Stimulated activated memory B cell treated with anti-CD40 and anti-IgM and Interleukin-4, amounts not matched to agents 10 μg/mL and 1 μg/mL and 100 μg/mL, for 72 hours (primary cell): ENCODE data around the gene TEX264.

Experiments
- ATAC-seq: fragments of 150-1000 bp; cut with Tn5 transposase; 2 replicates; pipeline ENCODE4 v1.10.0; 2021
- H3K27ac Mint-ChIP-seq: one replicate; pipeline ENCODE4 v1.8.0; 2022; ENCODE audit warnings: mild to moderate bottlenecking, mixed read lengths
- H3K27me3 Mint-ChIP-seq: one replicate; pipeline ENCODE4 v1.8.0; 2022; ENCODE audit warnings: mixed read lengths
- H3K36me3 Mint-ChIP-seq: one replicate; pipeline ENCODE4 v1.8.0; 2022; ENCODE audit warnings: mixed read lengths
- H3K4me1 Mint-ChIP-seq: one replicate; pipeline ENCODE4 v1.8.0; 2022; ENCODE audit warnings: mixed read lengths
- H3K4me3 Mint-ChIP-seq: one replicate; pipeline ENCODE4 v1.8.0; 2022; ENCODE audit warnings: mild to moderate bottlenecking, moderate library complexity, mixed read lengths
- H3K9me3 Mint-ChIP-seq: one replicate; pipeline ENCODE4 v1.8.0; 2022; ENCODE audit warnings: mixed read lengths

TEX264 gene

GRCh38 chr3:51712511-51712931 is 41.5 kb downstream of the TEX264 start:
- H3K36me3 Mint-ChIP-seq: no peaks in the 10 kb centered on the region
- peaks cover 9% of the 10 kb centered on the region for H3K4me1 Mint-ChIP-seq
- no peaks in the 10 kb centered on the region for H3K27me3 Mint-ChIP-seq
- ATAC-seq: no peak
- H3K27ac Mint-ChIP-seq: no peak overlapping the region
- no peaks in the 10 kb centered on the region for H3K9me3 Mint-ChIP-seq
- H3K4me3 Mint-ChIP-seq: no peak overlapping the region

GRCh38 chr3:51712963-51713362 is 41.9 kb downstream of the TEX264 start:
- H3K9me3 Mint-ChIP-seq: no peaks in the 10 kb centered on the region

GRCh38 chr3:51715231-51715976 is 44.4 kb downstream of the TEX264 start:
- H3K4me1 Mint-ChIP-seq: peaks cover 9% of the 10 kb centered on the region
- no peak overlapping the region for H3K4me3 Mint-ChIP-seq
- ATAC-seq: no peak
- no peak overlapping the region for H3K27ac Mint-ChIP-seq
- H3K36me3 Mint-ChIP-seq: no peaks in the 10 kb centered on the region
- no peaks in the 10 kb centered on the region for H3K27me3 Mint-ChIP-seq
- H3K9me3 Mint-ChIP-seq: no peaks in the 10 kb centered on the region

More at GRCh38 chr3:51712963-51713362, 41.9 kb downstream of the TEX264 start:
- H3K36me3 Mint-ChIP-seq: no peaks in the 10 kb centered on the region
- H3K4me3 Mint-ChIP-seq: no peak overlapping the region
- H3K4me1 Mint-ChIP-seq: peaks cover 6% of the 10 kb centered on the region
- H3K27ac Mint-ChIP-seq: no peak overlapping the region
- ATAC-seq: no peak
- no peaks in the 10 kb centered on the region for H3K27me3 Mint-ChIP-seq

GRCh38 chr3:51715977-51716294 is 44.9 kb downstream of the TEX264 start:
- Mint-ChIP-seq H3K4me1 (peaks cover 14% of the 10 kb centered on the region), H3K9me3 (no peaks in the 10 kb centered on the region), H3K4me3 (no peak overlapping the region), H3K27me3 (no peaks in the 10 kb centered on the region), H3K36me3 (no peaks in the 10 kb centered on the region), H3K27ac (no peak overlapping the region)
- no peak for ATAC-seq

GRCh38 chr3:51716805-51717204 is 45.8 kb downstream of the TEX264 start:
- H3K4me1 Mint-ChIP-seq: peaks cover 21% of the 10 kb centered on the region
- no peaks in the 10 kb centered on the region for H3K27me3 Mint-ChIP-seq
- H3K9me3 Mint-ChIP-seq: no peaks in the 10 kb centered on the region
- H3K27ac Mint-ChIP-seq: no peak overlapping the region
- H3K36me3 Mint-ChIP-seq: no peaks in the 10 kb centered on the region
- ATAC-seq: no peak
- no peak overlapping the region for H3K4me3 Mint-ChIP-seq

GRCh38 chr3:51717446-51717845 is 46.4 kb downstream of the TEX264 start:
- no peaks in the 10 kb centered on the region for H3K9me3 Mint-ChIP-seq
- no peak overlapping the region for H3K27ac Mint-ChIP-seq
- no peak for ATAC-seq
- no peaks in the 10 kb centered on the region for H3K36me3 Mint-ChIP-seq
- peaks cover 21% of the 10 kb centered on the region for H3K4me1 Mint-ChIP-seq
- H3K4me3 Mint-ChIP-seq: no peak overlapping the region
- H3K27me3 Mint-ChIP-seq: no peaks in the 10 kb centered on the region

GRCh38 chr3:51717947-51718346 is 46.9 kb downstream of the TEX264 start:
- Mint-ChIP-seq H3K4me3 (no peak overlapping the region), H3K36me3 (no peaks in the 10 kb centered on the region), H3K4me1 (peaks cover 21% of the 10 kb centered on the region), H3K27ac (no peak overlapping the region), H3K27me3 (no peaks in the 10 kb centered on the region), H3K9me3 (no peaks in the 10 kb centered on the region)
- ATAC-seq: no peak

- no peak overlapping the region for H3K27ac Mint-ChIP-seq
- no peaks in the 10 kb centered on the region for H3K36me3 Mint-ChIP-seq
- ATAC-seq: peak; percentile 74
- no peak overlapping the region for H3K4me3 Mint-ChIP-seq
- H3K9me3 Mint-ChIP-seq: no peaks in the 10 kb centered on the region
- peaks cover 21% of the 10 kb centered on the region for H3K4me1 Mint-ChIP-seq
- no peaks in the 10 kb centered on the region for H3K27me3 Mint-ChIP-seq
Observed at GRCh38 chr3:51718547-51719409, 47.7 kb downstream of the TEX264 start.

- Mint-ChIP-seq H3K36me3 (no peaks in the 10 kb centered on the region), H3K4me1 (peaks cover 21% of the 10 kb centered on the region), H3K4me3 (no peak overlapping the region), H3K9me3 (no peaks in the 10 kb centered on the region), H3K27me3 (no peaks in the 10 kb centered on the region), H3K27ac (no peak overlapping the region)
- ATAC-seq: no peak
Observed at GRCh38 chr3:51719410-51720025, 48.5 kb downstream of the TEX264 start.

- Mint-ChIP-seq H3K9me3 (no peaks in the 10 kb centered on the region), H3K27me3 (no peaks in the 10 kb centered on the region), H3K27ac (peak overlapping the region; percentile 14), H3K4me3 (no peak overlapping the region), H3K4me1 (peaks cover 21% of the 10 kb centered on the region), H3K36me3 (no peaks in the 10 kb centered on the region)
- ATAC-seq: no peak
Observed at GRCh38 chr3:51720292-51721061, 49.4 kb downstream of the TEX264 start.

- Mint-ChIP-seq H3K4me1 (peaks cover 21% of the 10 kb centered on the region), H3K27me3 (no peaks in the 10 kb centered on the region), H3K36me3 (no peaks in the 10 kb centered on the region), H3K4me3 (no peak overlapping the region), H3K27ac (peak overlapping the region; percentile 14), H3K9me3 (no peaks in the 10 kb centered on the region)
- no peak for ATAC-seq
Observed at GRCh38 chr3:51721062-51721745, 50.2 kb downstream of the TEX264 start.

- H3K4me3 Mint-ChIP-seq: no peak overlapping the region
- no peaks in the 10 kb centered on the region for H3K36me3 Mint-ChIP-seq
- no peaks in the 10 kb centered on the region for H3K9me3 Mint-ChIP-seq
- no peak overlapping the region for H3K27ac Mint-ChIP-seq
- peaks cover 21% of the 10 kb centered on the region for H3K4me1 Mint-ChIP-seq
- no peaks in the 10 kb centered on the region for H3K27me3 Mint-ChIP-seq
- no peak for ATAC-seq
Observed at GRCh38 chr3:51722362-51722761, 51.3 kb downstream of the TEX264 start.

GRCh38 chr3:51727500-51727899 is 56.4 kb downstream of the TEX264 start:
- Mint-ChIP-seq H3K4me3 (no peak overlapping the region), H3K27me3 (no peaks in the 10 kb centered on the region), H3K4me1 (no peaks in the 10 kb centered on the region), H3K27ac (no peak overlapping the region), H3K36me3 (no peaks in the 10 kb centered on the region), H3K9me3 (no peaks in the 10 kb centered on the region)
- no peak for ATAC-seq

- H3K4me1 Mint-ChIP-seq: no peaks in the 10 kb centered on the region
- no peak for ATAC-seq
- H3K9me3 Mint-ChIP-seq: peaks cover 4% of the 10 kb centered on the region
- no peak overlapping the region for H3K4me3 Mint-ChIP-seq
- H3K36me3 Mint-ChIP-seq: no peaks in the 10 kb centered on the region
- H3K27me3 Mint-ChIP-seq: peaks cover 7% of the 10 kb centered on the region
- H3K27ac Mint-ChIP-seq: no peak overlapping the region
Observed at GRCh38 chr3:51729042-51729633, 58.1 kb downstream of the TEX264 start.
